Transverse colon (tissue), 4 donors: ENCODE results near the gene ZNF32. TPM values are rescaled to one million over a fixed set of nuclear protein-coding genes. Genes with fewer than 3 reads are reported as not detected.

Experiments
- DNase-seq: peaks from one replicate; pipeline ENCODE4 v3.0.0-alpha.2; 2019
- H3K27ac ChIP-seq, 4 donors: fragments of 200-600 bp; sonication (generic); 2 replicates each; pipeline ENCODE4 v1.5.1; 2016 to 2018; ENCODE audit warnings: inconsistent platforms in 4 of 4
- H3K27me3 ChIP-seq: fragments of 200-600 bp; sonication (generic); 2 replicates; pipeline ENCODE4 v1.5.1; 2017; ENCODE audit warnings: inconsistent platforms
- H3K36me3 ChIP-seq, 4 donors: fragments of 200-600 bp; sonication (generic); 2 replicates each; pipeline ENCODE4 v1.5.1; 2017 to 2019; ENCODE audit warnings: inconsistent platforms in 4 of 4
- H3K4me1 ChIP-seq, 4 donors: fragments of 200-600 bp; sonication (generic); 2 replicates each; pipeline ENCODE4 v1.5.1; 2017 to 2020; ENCODE audit warnings: inconsistent platforms in 4 of 4
- H3K4me3 ChIP-seq, 4 donors: fragments of 200-600 bp; sonication (generic); 1 replicate in 1 of 4; 2 replicates in 3 of 4; pipeline versions ENCODE4 v1.5.1 to v1.6.1; 2017 to 2019; ENCODE audit warnings: inconsistent platforms in 4 of 4
- H3K9me3 ChIP-seq, 2 donors: fragments of 200-600 bp; sonication (generic); 2 replicates each; pipeline ENCODE4 v1.5.1; 2017 to 2019; ENCODE audit warnings: inconsistent platforms in 2 of 2
- CTCF ChIP-seq, 5 experiments: fragments of 200-600 bp in 3 of 5; fragments of 450-650 bp in 2 of 5; sonication (generic) in 3 of 5; IDR thresholded peaks; 1 replicate in 2 of 5; 2 replicates in 3 of 5; pipeline ENCODE4 v1.5.1; 2016 to 2017; ENCODE audit warnings: antibody characterized with exemption in 5 of 5, inconsistent platforms in 3 of 5, mild to moderate bottlenecking in 2 of 5, moderate library complexity in 1 of 5
- EP300 ChIP-seq: sonication (generic); formaldehyde crosslinking; IDR thresholded peaks from one replicate; pipeline ENCODE4 v1.6.1; 2017; ENCODE audit warnings: antibody characterized with exemption, low read depth
- POLR2A ChIP-seq: fragments of 450-650 bp; IDR thresholded peaks from one replicate; pipeline ENCODE4 v1.6.1; 2016; ENCODE audit warnings: antibody characterized with exemption, mild to moderate bottlenecking, moderate library complexity
- POLR2AphosphoS5 ChIP-seq, 3 donors: sonication (generic); formaldehyde crosslinking; IDR thresholded peaks; one replicate each; pipeline ENCODE4 v1.6.1; 2016; ENCODE audit warnings: antibody characterized with exemption in 3 of 3
- WGBS, 2 donors: methylation state at CpG; one replicate each; pipeline ENCODE4 v1.1.5; 2018; ENCODE audit warnings: low coverage in 1 of 2; 5-methylcytosine and 5-hydroxymethylcytosine counted together
- in situ Hi-C, 4 donors: fragments of 200-750 bp; cut with MboI; loops; one replicate each; pipeline versions ENCODE4 v1.15.0 to v1.15.1; 2017; ENCODE audit warnings: low sequenced_read_pairs in 3 of 4, low pct_ligation_motif_present in 1 of 4, low pct_unique_long_range_greater_than_20kb in 1 of 4
- intact Hi-C: fragments of 100-400 bp; cut with DNase I; formaldehyde crosslinking; loops from one replicate; pipeline ENCODE4 v1.15.1; 2023; ENCODE audit warnings: low total_unique reads
- total RNA-seq, 4 donors: library from RNA; depleted of rRNA; stranded (reverse); fragments of >200 nt; gene quantifications; one replicate each; pipeline ENCODE4 v1.1.0, GENCODE V29; 2016

Gene ZNF32
- total RNA-seq, 4 donors from 2014 or later, result 9.7 to 38.6 (median 22.1) TPM

- WGBS, 2 donors, result 69 to 92% methylated on average over 6 to 7 of the region's 7 CpGs
- intact Hi-C loops, result loop anchor here (5.0 to 10.0 kb wide), 2 partner anchors 638 to 1180 kb away; no protein-coding TSS in a partner anchor
- Histone ChIP-seq H3K27ac (no peak overlapping the region), H3K27me3 (no peaks in the 10 kb centered on the region), H3K36me3 (no peaks in the 10 kb centered on the region), H3K4me1 (no peaks in the 10 kb centered on the region), H3K4me3 (no peak overlapping the region), H3K9me3 (no peaks in the 10 kb centered on the region)
- DNase-seq, result no peak
- in situ Hi-C loops, result loop anchor here (5.0 to 25.0 kb wide), 6 partner anchors 360 to 1188 kb away; partner anchors contain the start of gene CXCL12 (in 2 of the 4)
- TF ChIP-seq POLR2A (no peak), CTCF (IDR thresholded peaks at IDR 0.05) (no peak), EP300 (no peak), POLR2AphosphoS5 (IDR thresholded peaks at IDR 0.05) (no peak)
Observed at GRCh38 chr10:43676901-43677300, 28.2 kb upstream of the ZNF32 start.

GRCh38 chr10:43676331-43676730 lies 27.6 kb upstream of the ZNF32 start:
- intact Hi-C loops, result loop anchor here (5.0 to 10.0 kb wide), 2 partner anchors 638 to 1181 kb away; no protein-coding TSS in a partner anchor
- peaks cover under 1% of the 10 kb centered on the region for H3K27me3 ChIP-seq
- TF ChIP-seq CTCF (IDR thresholded peaks at IDR 0.05) (no peak), EP300 (no peak), POLR2A (no peak), POLR2AphosphoS5 (IDR thresholded peaks at IDR 0.05) (no peak)
- no peak overlapping the region for H3K4me3 ChIP-seq
- no peaks in the 10 kb centered on the region for H3K4me1 ChIP-seq
- H3K27ac ChIP-seq, result no peak overlapping the region
- no peaks in the 10 kb centered on the region for H3K36me3 ChIP-seq
- H3K9me3 ChIP-seq, result no peaks in the 10 kb centered on the region
- in situ Hi-C loops, result loop anchor here (5.0 to 25.0 kb wide), 6 partner anchors 361 to 1188 kb away; partner anchors contain the start of gene CXCL12 (in 2 of the 4)
- DNase-seq, result no peak
- WGBS, 2 donors, result 77% methylated on average over 4 of the region's 4 CpGs; no CpG with 5 or more reads in 1 of the 2 donors

GRCh38 chr10:43674553-43675210 lies 26.0 kb upstream of the ZNF32 start:
- intact Hi-C loops (loop anchor here (5.0 to 10.0 kb wide), 3 partner anchors 640 to 1183 kb away; partner anchors contain the start of gene CXCL12), in situ Hi-C loops (loop anchor here (5.0 to 25.0 kb wide), 7 partner anchors 363 to 1190 kb away; partner anchors contain the start of gene CXCL12 (in 2 of the 4))
- no peaks in the 10 kb centered on the region for H3K4me1 ChIP-seq
- DNase-seq, result no peak
- peaks cover 6% of the 10 kb centered on the region for H3K27me3 ChIP-seq
- H3K27ac ChIP-seq, result no peak overlapping the region
- H3K36me3 ChIP-seq, result no peaks in the 10 kb centered on the region
- H3K9me3 ChIP-seq, result no peaks in the 10 kb centered on the region
- TF ChIP-seq POLR2AphosphoS5 (IDR thresholded peaks at IDR 0.05) (no peak), CTCF (IDR thresholded peaks at IDR 0.05) (no peak), EP300 (no peak)
- WGBS, 2 donors, result 46 to 72% methylated on average over 2 to 13 of the region's 13 CpGs
- no peak overlapping the region for H3K4me3 ChIP-seq

- no peaks in the 10 kb centered on the region for H3K4me1 ChIP-seq
- intact Hi-C loops, result loop anchor here (5.0 to 10.0 kb wide), 2 partner anchors 641 to 714 kb away; partner anchors contain the start of gene CXCL12
- WGBS, 2 donors, result 71 to 77% methylated on average over 7 of the region's 7 CpGs
- H3K27me3 ChIP-seq, result peaks cover 13% of the 10 kb centered on the region
- H3K36me3 ChIP-seq, result no peaks in the 10 kb centered on the region
- in situ Hi-C loops, result loop anchor here (5.0 to 10.0 kb wide), 3 partner anchors 711 to 1191 kb away; partner anchors contain the start of gene CXCL12 (in 2 of the 4)
- H3K4me3 ChIP-seq, result no peak overlapping the region
- no peak for DNase-seq
- no peak for TF ChIP-seq POLR2A
- TF ChIP-seq EP300, result no peak
- TF ChIP-seq POLR2AphosphoS5 (IDR thresholded peaks at IDR 0.05), result no peak
- H3K9me3 ChIP-seq, result no peaks in the 10 kb centered on the region
- H3K27ac ChIP-seq, result no peak overlapping the region
Observed at GRCh38 chr10:43673471-43673870, 24.8 kb upstream of the ZNF32 start.
